Prostate gland (tissue), 2 donors: ENCODE results near the gene COL4A6.

Source experiments
- POLR2A ChIP-seq: fragments of 450-650 bp; IDR thresholded peaks from one replicate; pipeline ENCODE4 v1.6.1; 2016; ENCODE audit warnings: antibody characterized with exemption, mild to moderate bottlenecking
- TF ChIP-seq, protein P1 (sequence below), 4 experiments: fragments of 200-600 bp in 2 of 4; fragments of 450-650 bp in 2 of 4; sonication (generic) in 2 of 4; IDR thresholded peaks; 1 replicate in 3 of 4; 2 replicates in 1 of 4; pipeline ENCODE4 v1.5.1; 2016 to 2019; ENCODE audit warnings: antibody characterized with exemption in 4 of 4, mild to moderate bottlenecking in 2 of 4, moderate library complexity in 2 of 4

DNA sequence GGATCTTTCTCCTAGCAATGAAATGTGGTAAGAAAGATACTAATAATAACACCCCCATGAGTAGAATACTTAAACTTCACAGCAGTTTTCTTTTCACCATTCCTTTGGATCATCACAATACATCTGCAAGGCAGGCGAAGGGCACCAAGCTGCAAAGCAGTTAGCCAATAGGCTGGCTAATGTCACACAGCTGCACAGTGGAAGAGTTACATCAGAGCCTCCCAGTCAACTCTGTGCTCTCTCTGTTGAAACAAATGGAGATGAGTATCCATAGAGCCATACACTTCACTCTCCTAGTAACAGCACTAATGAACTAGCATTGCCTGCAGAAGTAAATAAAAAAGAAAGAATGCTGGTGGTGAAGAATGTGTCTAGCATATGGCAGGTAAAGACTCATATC is 207.6 kb downstream of the COL4A6 start:
- TF ChIP-seq, protein P1, sequence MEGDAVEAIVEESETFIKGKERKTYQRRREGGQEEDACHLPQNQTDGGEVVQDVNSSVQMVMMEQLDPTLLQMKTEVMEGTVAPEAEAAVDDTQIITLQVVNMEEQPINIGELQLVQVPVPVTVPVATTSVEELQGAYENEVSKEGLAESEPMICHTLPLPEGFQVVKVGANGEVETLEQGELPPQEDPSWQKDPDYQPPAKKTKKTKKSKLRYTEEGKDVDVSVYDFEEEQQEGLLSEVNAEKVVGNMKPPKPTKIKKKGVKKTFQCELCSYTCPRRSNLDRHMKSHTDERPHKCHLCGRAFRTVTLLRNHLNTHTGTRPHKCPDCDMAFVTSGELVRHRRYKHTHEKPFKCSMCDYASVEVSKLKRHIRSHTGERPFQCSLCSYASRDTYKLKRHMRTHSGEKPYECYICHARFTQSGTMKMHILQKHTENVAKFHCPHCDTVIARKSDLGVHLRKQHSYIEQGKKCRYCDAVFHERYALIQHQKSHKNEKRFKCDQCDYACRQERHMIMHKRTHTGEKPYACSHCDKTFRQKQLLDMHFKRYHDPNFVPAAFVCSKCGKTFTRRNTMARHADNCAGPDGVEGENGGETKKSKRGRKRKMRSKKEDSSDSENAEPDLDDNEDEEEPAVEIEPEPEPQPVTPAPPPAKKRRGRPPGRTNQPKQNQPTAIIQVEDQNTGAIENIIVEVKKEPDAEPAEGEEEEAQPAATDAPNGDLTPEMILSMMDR (IDR thresholded peaks at IDR 0.05) = no peak
- TF ChIP-seq POLR2A = no peak
